Measurements from ENCODE around the gene SCUBE1.

DNA sequence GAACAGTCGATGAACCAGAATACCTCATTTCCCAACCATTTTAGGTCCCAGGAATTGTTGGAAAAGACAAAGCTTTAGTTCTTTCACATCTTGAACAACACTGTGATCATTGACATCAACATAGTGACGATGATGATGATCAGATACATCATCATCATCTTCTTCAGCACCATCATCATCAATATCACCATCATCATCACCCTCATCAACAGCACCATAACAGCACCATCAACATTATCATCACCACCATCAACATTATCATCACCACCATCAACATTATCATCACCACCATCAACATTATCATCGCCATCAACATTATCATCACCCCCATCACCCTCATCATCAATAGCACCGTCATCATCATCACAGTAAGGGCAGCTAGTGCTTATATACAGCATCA, 8.8 kb downstream of the SCUBE1 start:
- no peak for TF ChIP-seq POLR2A (IDR thresholded peaks at IDR 0.05)
- TF ChIP-seq, protein P1, sequence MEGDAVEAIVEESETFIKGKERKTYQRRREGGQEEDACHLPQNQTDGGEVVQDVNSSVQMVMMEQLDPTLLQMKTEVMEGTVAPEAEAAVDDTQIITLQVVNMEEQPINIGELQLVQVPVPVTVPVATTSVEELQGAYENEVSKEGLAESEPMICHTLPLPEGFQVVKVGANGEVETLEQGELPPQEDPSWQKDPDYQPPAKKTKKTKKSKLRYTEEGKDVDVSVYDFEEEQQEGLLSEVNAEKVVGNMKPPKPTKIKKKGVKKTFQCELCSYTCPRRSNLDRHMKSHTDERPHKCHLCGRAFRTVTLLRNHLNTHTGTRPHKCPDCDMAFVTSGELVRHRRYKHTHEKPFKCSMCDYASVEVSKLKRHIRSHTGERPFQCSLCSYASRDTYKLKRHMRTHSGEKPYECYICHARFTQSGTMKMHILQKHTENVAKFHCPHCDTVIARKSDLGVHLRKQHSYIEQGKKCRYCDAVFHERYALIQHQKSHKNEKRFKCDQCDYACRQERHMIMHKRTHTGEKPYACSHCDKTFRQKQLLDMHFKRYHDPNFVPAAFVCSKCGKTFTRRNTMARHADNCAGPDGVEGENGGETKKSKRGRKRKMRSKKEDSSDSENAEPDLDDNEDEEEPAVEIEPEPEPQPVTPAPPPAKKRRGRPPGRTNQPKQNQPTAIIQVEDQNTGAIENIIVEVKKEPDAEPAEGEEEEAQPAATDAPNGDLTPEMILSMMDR (IDR thresholded peaks at IDR 0.05) = no peak
